ENCODE measurements around the gene GULP1. TPM values are rescaled to one million over a fixed set of nuclear protein-coding genes. Genes with fewer than 3 reads are reported as not detected.

The GULP1 gene
- total RNA-seq, 1 donor from 2014 or later = 30.0 TPM

- Histone ChIP-seq H3K36me3 (ENCODE audit: control insufficient read depth, insufficient read depth, low read length) (no peaks in the 10 kb centered on the region), H3K4me3 (ENCODE audit: low read depth, low read length) (no peak overlapping the region), H3K27me3 (ENCODE audit: control insufficient read depth, insufficient read depth, low read length) (no peaks in the 10 kb centered on the region)
- no peak for FAIRE-seq
- no peak for DNase-seq (ENCODE audit: low read depth)
- no peak for TF ChIP-seq CTCF (IDR thresholded peaks at IDR 0.05; ENCODE audit: insufficient read depth, low read length, severe bottlenecking)
These were observed 315.8 kb downstream of the GULP1 start for GRCh38 chr2:188607501-188607900.

DNA sequence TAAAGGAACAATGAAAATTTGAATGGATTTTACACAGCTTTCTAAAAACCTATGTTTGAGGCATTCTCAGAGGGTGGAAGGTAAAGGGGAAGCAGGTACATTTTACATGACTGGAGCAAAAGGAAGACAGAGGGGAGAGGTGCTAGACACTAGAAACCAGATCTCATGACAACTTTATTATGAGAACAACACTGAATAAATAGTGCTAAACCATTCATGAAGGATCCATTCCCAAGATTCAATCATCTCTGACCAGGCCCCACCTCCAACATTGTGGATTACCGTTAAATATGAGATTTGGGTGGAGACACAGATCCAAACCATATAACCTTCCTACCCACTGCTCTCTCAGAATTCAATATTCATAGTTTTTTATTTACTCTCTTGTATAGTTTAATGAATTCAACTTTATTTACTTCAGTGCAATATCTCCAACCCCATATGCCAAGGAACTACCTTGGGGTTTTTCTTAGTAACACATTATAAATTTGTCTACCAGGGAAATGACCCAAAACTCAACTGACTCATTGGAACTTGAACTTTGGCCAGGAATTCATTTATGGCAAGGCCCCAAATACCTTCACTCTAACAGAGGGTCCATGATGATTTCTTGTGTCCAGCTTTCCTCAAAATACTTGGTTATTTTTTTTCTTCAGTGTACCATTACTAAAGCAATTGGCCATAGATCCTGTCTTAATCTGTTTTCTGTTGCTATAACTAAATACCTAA is 317.8 kb downstream of the GULP1 start:
- Histone ChIP-seq H3K36me3 (ENCODE audit: control insufficient read depth, insufficient read depth, low read length) (no peaks in the 10 kb centered on the region), H3K4me3 (ENCODE audit: low read depth, low read length) (no peak overlapping the region), H3K27me3 (ENCODE audit: control insufficient read depth, insufficient read depth, low read length) (no peaks in the 10 kb centered on the region)
- DNase-seq (ENCODE audit: low read depth) = no peak
- FAIRE-seq = no peak
- no peak for TF ChIP-seq CTCF (IDR thresholded peaks at IDR 0.05; ENCODE audit: insufficient read depth, low read length, severe bottlenecking)

DNA sequence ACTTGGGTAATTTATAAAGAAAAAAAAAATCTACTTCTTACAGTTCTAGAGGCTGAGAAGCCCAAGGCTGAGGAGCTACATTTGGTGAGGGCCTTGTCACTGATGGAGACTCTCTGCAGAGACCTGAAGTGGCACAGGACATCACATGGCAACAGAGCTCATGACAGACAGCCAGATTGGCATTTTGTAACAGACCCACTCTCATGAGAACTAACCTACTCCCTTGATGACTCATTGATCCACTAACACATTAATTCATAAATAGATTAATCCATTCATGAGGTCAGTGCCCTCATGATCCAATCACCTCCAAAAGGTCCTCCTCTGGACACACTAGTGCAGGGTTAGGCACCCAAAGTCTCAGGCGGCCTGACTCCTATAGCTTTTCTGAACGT is 318.4 kb downstream of the GULP1 start:
- H3K4me3 ChIP-seq (ENCODE audit: low read depth, low read length) = no peak overlapping the region
- H3K27me3 ChIP-seq (ENCODE audit: control insufficient read depth, insufficient read depth, low read length) = no peaks in the 10 kb centered on the region
- no peaks in the 10 kb centered on the region for H3K36me3 ChIP-seq (ENCODE audit: control insufficient read depth, insufficient read depth, low read length)
- no peak for FAIRE-seq
- DNase-seq (ENCODE audit: low read depth) = peak; percentile 17
- TF ChIP-seq CTCF (IDR thresholded peaks at IDR 0.05; ENCODE audit: insufficient read depth, low read length, severe bottlenecking) = no peak

- H3K27me3 ChIP-seq (ENCODE audit: control insufficient read depth, insufficient read depth, low read length) = no peaks in the 10 kb centered on the region
These were observed 319.2 kb downstream of the GULP1 start for GRCh38 chr2:188610827-188611226.

DNA sequence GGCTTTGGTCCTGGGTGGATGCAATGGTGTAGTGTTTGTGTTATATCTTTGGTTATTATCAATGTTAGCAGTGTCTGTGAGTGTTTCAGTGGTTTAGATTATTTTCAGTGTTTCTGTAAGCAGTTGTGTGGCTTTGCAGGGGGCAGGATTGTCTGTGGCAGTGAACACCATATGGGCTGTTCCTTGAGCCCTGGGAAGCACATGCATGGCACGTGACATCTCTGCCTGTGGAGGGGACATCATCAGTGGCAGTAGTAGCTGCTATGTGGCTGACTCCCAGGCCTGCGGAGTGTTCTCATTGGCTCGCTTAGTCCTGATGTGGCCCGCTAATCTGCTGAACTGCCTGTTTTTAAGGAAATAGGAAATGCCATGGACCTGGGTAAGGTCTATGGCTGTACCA is 327.5 kb downstream of the GULP1 start:
- no peak for DNase-seq (ENCODE audit: low read depth)
- Histone ChIP-seq H3K36me3 (ENCODE audit: control insufficient read depth, insufficient read depth, low read length) (no peaks in the 10 kb centered on the region), H3K4me3 (ENCODE audit: low read depth, low read length) (no peak overlapping the region), H3K27me3 (ENCODE audit: control insufficient read depth, insufficient read depth, low read length) (no peaks in the 10 kb centered on the region)
- no peak for FAIRE-seq
- TF ChIP-seq CTCF (IDR thresholded peaks at IDR 0.05; ENCODE audit: insufficient read depth, low read length, severe bottlenecking) = no peak

More at GRCh38 chr2:188610827-188611226, 319.2 kb downstream of the GULP1 start:
- Histone ChIP-seq H3K36me3 (ENCODE audit: control insufficient read depth, insufficient read depth, low read length) (no peaks in the 10 kb centered on the region), H3K4me3 (ENCODE audit: low read depth, low read length) (no peak overlapping the region)
- TF ChIP-seq CTCF (IDR thresholded peaks at IDR 0.05; ENCODE audit: insufficient read depth, low read length, severe bottlenecking) = no peak
- DNase-seq (ENCODE audit: low read depth) (peak; percentile 25), FAIRE-seq (no peak)

DNA sequence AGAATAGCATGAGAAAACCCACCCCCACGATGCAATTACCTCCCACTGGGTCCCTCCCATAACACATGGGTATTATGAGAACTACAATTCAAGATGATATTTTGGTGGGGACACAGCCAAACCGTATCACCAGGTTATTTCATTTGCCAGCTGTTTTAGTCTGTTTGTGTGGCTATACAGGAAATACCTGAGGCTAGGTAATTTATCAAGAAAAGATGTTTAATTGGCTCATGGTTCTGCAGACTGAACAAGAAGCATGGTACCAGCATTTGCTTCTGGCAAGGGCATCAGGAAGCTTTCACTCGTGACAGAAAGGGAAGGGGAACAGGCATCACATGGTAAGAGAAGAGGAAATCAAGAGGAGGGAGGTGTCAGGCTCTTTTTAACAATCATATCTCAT is 329.2 kb downstream of the GULP1 start:
- no peak for TF ChIP-seq CTCF (IDR thresholded peaks at IDR 0.05; ENCODE audit: insufficient read depth, low read length, severe bottlenecking)
- DNase-seq (ENCODE audit: low read depth) (no peak), FAIRE-seq (no peak)
- H3K4me3 ChIP-seq (ENCODE audit: low read depth, low read length) = no peak overlapping the region
- no peaks in the 10 kb centered on the region for H3K27me3 ChIP-seq (ENCODE audit: control insufficient read depth, insufficient read depth, low read length)
- no peaks in the 10 kb centered on the region for H3K36me3 ChIP-seq (ENCODE audit: control insufficient read depth, insufficient read depth, low read length)
